H1 (cell line): ENCODE data around the gene DICER1. TPM values are rescaled to one million over a fixed set of nuclear protein-coding genes. Genes with fewer than 3 reads are reported as not detected.

Experiments
- CTCF ChIA-PET: fragments of 300-600 bp; sonication (Branson Sonifier 250); formaldehyde crosslinking; loops from one replicate; lab custom pipeline; 2021; ENCODE audit not compliant: partially characterized antibody; lab: Charles Lee
- POLR2A ChIA-PET: fragments of 300-600 bp; sonication (Branson Sonifier 250); formaldehyde crosslinking; loops from one replicate; lab custom pipeline; 2021; ENCODE audit warnings: inconsistent platforms; ENCODE audit not compliant: partially characterized antibody; lab: Charles Lee
- DNase-seq, 2 experiments: peaks; one replicate each; pipeline versions ENCODE4 v3.0.0 to v3.0.0-alpha.2; 2010 to 2022; ENCODE audit warnings: low spot score in 2 of 2, low read depth in 1 of 2, mixed read lengths in 1 of 2
- FAIRE-seq: peaks from 2 replicates; lab custom pipeline; 2011; peaks lifted over from hg19 to GRCh38; lab: Jason Lieb, UNC
- H2AFZ ChIP-seq: 2 replicates; pipeline ENCODE4 v1.8.1; 2012; ENCODE audit warnings: low read length, inconsistent platforms
- H2AK5ac ChIP-seq: 2 replicates; pipeline ENCODE4 v1.6.1; 2013; ENCODE audit warnings: low read depth, low read length
- H2BK120ac ChIP-seq: replicated peaks from 2 replicates; pipeline ENCODE3; 2013; ENCODE audit warnings: low read depth, low read length, inconsistent platforms
- H2BK12ac ChIP-seq: 2 replicates; pipeline ENCODE4 v1.6.1; 2013; ENCODE audit warnings: low read depth, low read length
- H2BK15ac ChIP-seq: 2 replicates; pipeline ENCODE4 v1.6.1; 2013; ENCODE audit warnings: low read length
- H2BK20ac ChIP-seq: 2 replicates; pipeline ENCODE4 v1.6.1; 2013; ENCODE audit warnings: low read length
- H2BK5ac ChIP-seq: 2 replicates; pipeline ENCODE4 v1.6.1; 2013; ENCODE audit warnings: low read depth, low read length
- H3K14ac ChIP-seq: 2 replicates; pipeline ENCODE4 v1.6.1; 2013; ENCODE audit warnings: inconsistent platforms; ENCODE audit not compliant: insufficient read length
- H3K18ac ChIP-seq: 2 replicates; pipeline ENCODE4 v1.6.1; 2013; ENCODE audit warnings: low read length; ENCODE audit errors: extremely low read depth
- H3K23ac ChIP-seq: 2 replicates; pipeline ENCODE4 v1.6.1; 2013; ENCODE audit warnings: inconsistent platforms; ENCODE audit not compliant: insufficient read length
- H3K23me2 ChIP-seq: 2 replicates; pipeline ENCODE4 v1.6.1; 2013; ENCODE audit warnings: low read depth, low read length
- H3K27ac ChIP-seq: 2 replicates; pipeline ENCODE4 v1.6.1; 2011; ENCODE audit warnings: low read depth, low read length, inconsistent platforms
- H3K27me3 ChIP-seq, 4 experiments: replicated peaks in 1 of 4; 1 replicate in 1 of 4; 2 replicates in 3 of 4; pipeline versions ENCODE4 v1.6.1 to v1.8.1; 2011 to 2013; ENCODE audit warnings: low read length in 3 of 4, mild to moderate bottlenecking in 3 of 4, inconsistent platforms in 2 of 4, mixed read lengths in 2 of 4, moderate library complexity in 1 of 4; ENCODE audit not compliant: control insufficient read depth in 3 of 4, insufficient read depth in 3 of 4; ENCODE audit errors: extremely low read depth in 1 of 4
- H3K36me3 ChIP-seq, 4 experiments: 2 replicates each; pipeline versions ENCODE4 v1.6.1 to v1.8.1; 2011 to 2013; ENCODE audit warnings: mild to moderate bottlenecking in 4 of 4, low read length in 3 of 4, moderate library complexity in 2 of 4, control low read depth in 1 of 4, inconsistent platforms in 1 of 4; ENCODE audit not compliant: insufficient read depth in 4 of 4, control insufficient read depth in 2 of 4
- H3K4ac ChIP-seq: replicated peaks from 2 replicates; pipeline ENCODE3; 2013; ENCODE audit warnings: low read length, low read depth, mixed read lengths, inconsistent platforms; ENCODE audit not compliant: insufficient read length
- H3K4me1 ChIP-seq, 4 experiments: replicated peaks in 1 of 4; 1 replicate in 1 of 4; 2 replicates in 3 of 4; pipeline versions ENCODE4 v1.6.1 to v1.8.1; 2011 to 2013; ENCODE audit warnings: low read length in 3 of 4, inconsistent platforms in 2 of 4, mixed read lengths in 1 of 4; ENCODE audit not compliant: insufficient read depth in 4 of 4, control insufficient read depth in 3 of 4
- H3K4me2 ChIP-seq, 2 experiments: 2 replicates each; pipeline versions ENCODE4 v1.6.1 to v1.8.1; 2011 to 2013; ENCODE audit warnings: low read depth in 2 of 2, low read length in 2 of 2, control low read depth in 1 of 2, inconsistent platforms in 1 of 2, mild to moderate bottlenecking in 1 of 2; ENCODE audit not compliant: insufficient read depth in 1 of 2
- H3K4me3 ChIP-seq, 4 experiments: fragments of 200-600, 300-600 bp in 1 of 4; sonication (generic), shearing (Covaris generic), sonication (Bioruptor Twin) in 1 of 4; 2 replicates each; pipeline versions ENCODE4 v1.5.1 to v1.8.1; 2011 to 2016; ENCODE audit warnings: low read length in 4 of 4, low read depth in 3 of 4, control low read depth in 2 of 4, inconsistent platforms in 2 of 4, mild to moderate bottlenecking in 2 of 4, mixed read lengths in 1 of 4, moderate library complexity in 1 of 4; ENCODE audit not compliant: insufficient read depth in 2 of 4; ENCODE audit errors: extremely low read depth in 1 of 4
- H3K56ac ChIP-seq: replicated peaks from 2 replicates; pipeline ENCODE3; 2013; ENCODE audit warnings: low read depth, mild to moderate bottlenecking, mixed read lengths, low read length, inconsistent platforms; ENCODE audit not compliant: insufficient read length
- H3K79me1 ChIP-seq: 2 replicates; pipeline ENCODE4 v1.6.1; 2013; ENCODE audit warnings: low read depth, low read length, control low read depth
- H3K79me2 ChIP-seq, 2 experiments: 2 replicates each; pipeline versions ENCODE4 v1.6.1 to v1.8.1; 2012 to 2013; ENCODE audit warnings: low read length in 2 of 2, mild to moderate bottlenecking in 2 of 2, inconsistent platforms in 1 of 2; ENCODE audit not compliant: insufficient read depth in 2 of 2, control insufficient read depth in 1 of 2
- H3K9ac ChIP-seq, 4 experiments: replicated peaks in 1 of 4; 1 replicate in 1 of 4; 2 replicates in 3 of 4; pipeline versions ENCODE4 v1.6.1 to v1.8.1; 2011 to 2013; ENCODE audit warnings: low read depth in 3 of 4, low read length in 3 of 4, control low read depth in 2 of 4, mild to moderate bottlenecking in 2 of 4, moderate library complexity in 2 of 4, inconsistent platforms in 1 of 4; ENCODE audit errors: extremely low read depth in 1 of 4
- H3K9me3 ChIP-seq, 2 experiments: 2 replicates each; pipeline versions ENCODE4 v1.6.1 to v1.8.1; 2012 to 2013; ENCODE audit warnings: mild to moderate bottlenecking in 2 of 2, moderate library complexity in 2 of 2, control low read depth in 1 of 2, inconsistent platforms in 1 of 2, low read depth in 1 of 2, low read length in 1 of 2, mixed read lengths in 1 of 2; ENCODE audit not compliant: insufficient read depth in 2 of 2
- H4K20me1 ChIP-seq, 2 experiments: replicated peaks in 1 of 2; 2 replicates each; pipeline versions ENCODE3 to v1.8.1; 2011 to 2013; ENCODE audit warnings: inconsistent platforms in 2 of 2, low read length in 2 of 2, mild to moderate bottlenecking in 1 of 2; ENCODE audit not compliant: insufficient read depth in 2 of 2, control insufficient read depth in 1 of 2
- H4K5ac ChIP-seq: 2 replicates; pipeline ENCODE4 v1.6.1; 2013; ENCODE audit warnings: low read length, low read depth, mixed read lengths, inconsistent platforms; ENCODE audit not compliant: insufficient read length
- H4K8ac ChIP-seq: 2 replicates; pipeline ENCODE4 v1.8.0; 2013; ENCODE audit warnings: mild to moderate bottlenecking, moderate library complexity, low read length, inconsistent platforms; ENCODE audit not compliant: insufficient read depth; ENCODE audit errors: extremely low read depth
- H4K91ac ChIP-seq: replicated peaks from 2 replicates; pipeline ENCODE3; 2013; ENCODE audit warnings: low read length, mixed read lengths, inconsistent platforms; ENCODE audit not compliant: insufficient read length
- CEBPB ChIP-seq: IDR thresholded peaks from 2 replicates; pipeline ENCODE4 v1.6.1; 2012; ENCODE audit warnings: low read depth, low read length
- CTBP2 ChIP-seq: IDR thresholded peaks from 2 replicates; pipeline ENCODE4 v1.7.0; 2011; ENCODE audit warnings: borderline replicate concordance, mild to moderate bottlenecking, moderate library complexity, mixed read lengths, low read length; ENCODE audit not compliant: insufficient read depth, insufficient read length
- GABPA ChIP-seq: IDR thresholded peaks from 2 replicates; pipeline ENCODE4 v1.6.1; 2011; ENCODE audit warnings: mild to moderate bottlenecking, low read length, moderate library complexity, borderline replicate concordance; ENCODE audit not compliant: insufficient read depth
- HDAC2 ChIP-seq, 2 experiments: fragments of 300-600 bp in 1 of 2; sonication (generic) in 1 of 2; IDR thresholded peaks; 2 replicates each; pipeline ENCODE4 v1.6.1; 2011 to 2012; ENCODE audit warnings: low read depth in 2 of 2, low read length in 2 of 2, mild to moderate bottlenecking in 2 of 2, moderate library complexity in 2 of 2, borderline replicate concordance in 1 of 2, inconsistent platforms in 1 of 2
- HDAC6 ChIP-seq: IDR thresholded peaks from one replicate; pipeline ENCODE4 v1.7.1; 2012; ENCODE audit warnings: low read depth, mild to moderate bottlenecking, inconsistent platforms, low read length, moderate library complexity
- POLR2AphosphoS5 ChIP-seq: IDR thresholded peaks from 2 replicates; pipeline ENCODE4 v1.6.1; 2011; ENCODE audit warnings: low read depth, low read length
- POU5F1 ChIP-seq: IDR thresholded peaks from 2 replicates; pipeline ENCODE4 v1.6.1; 2011; ENCODE audit warnings: low read depth, mild to moderate bottlenecking, low read length, moderate library complexity
- RNF2 ChIP-seq: fragments of 200-900, 300-1000 bp; sonication (generic); IDR thresholded peaks from 2 replicates; pipeline ENCODE4 v1.7.1; 2016; ENCODE audit warnings: borderline replicate concordance, low read depth, mild to moderate bottlenecking, antibody characterized with exemption, low read length; ENCODE audit not compliant: poor library complexity, severe bottlenecking; ENCODE audit errors: missing control alignments
- SP2 ChIP-seq: IDR thresholded peaks from 2 replicates; pipeline ENCODE4 v1.6.1; 2012; ENCODE audit warnings: mild to moderate bottlenecking, low read length, inconsistent platforms
- TCF12 ChIP-seq: IDR thresholded peaks from 2 replicates; pipeline ENCODE4 v1.6.1; 2011; ENCODE audit warnings: low read depth, mild to moderate bottlenecking, low read length
- WGBS, 2 experiments: shearing (Covaris generic) in 1 of 2; methylation state at CpG; one replicate each; pipeline versions ENCODE4 v1.1.6 to v1.1.7; 2013 to 2015; ENCODE audit warnings: low lambda C conversion rate in 2 of 2, mixed read lengths in 2 of 2, inconsistent platforms in 1 of 2, low coverage in 1 of 2, missing lambda C conversion rate in 1 of 2; ENCODE audit not compliant: insufficient replicate concordance in 2 of 2, insufficient coverage in 1 of 2, insufficient read length in 1 of 2; ENCODE audit errors: extremely low coverage in 1 of 2, missing lambda C conversion rate in 1 of 2; 5-methylcytosine and 5-hydroxymethylcytosine counted together
- polyA plus RNA-seq, 7 experiments: library from polyadenylated mRNA; depleted of rRNA in 3 of 7; stranded (reverse) in 5 of 7; unstranded in 2 of 7; fragments of >200 nt in 5 of 7; fragments of 200-250 nt in 2 of 7; gene quantifications; 1 replicate in 5 of 7; 2 replicates in 1 of 7; 4 replicates in 1 of 7; pipeline versions ENCODE4 v1.2.1 to v1.2.3, GENCODE V29; 2011 to 2013; ENCODE audit warnings: missing spikeins in 2 of 7, mixed read lengths in 2 of 7
- total RNA-seq: library from RNA; stranded (reverse); fragmentation: NEBNext Ultra II Directional; extraction: Animal tissue kit (Norgen Biotek cat#: 25700); gene quantifications from 2 replicates; pipeline ENCODE4 v1.2.1, GENCODE V29; 2021
- TF ChIP-seq, protein P1 (sequence below), 3 experiments: IDR thresholded peaks; 1 replicate in 2 of 3; 2 replicates in 1 of 3; pipeline versions ENCODE4 v1.5.1 to v1.6.1; 2011; ENCODE audit warnings: low read length in 3 of 3, mild to moderate bottlenecking in 3 of 3, inconsistent platforms in 2 of 3, low read depth in 1 of 3, moderate library complexity in 1 of 3; ENCODE audit not compliant: insufficient read depth in 1 of 3; ENCODE audit errors: control extremely low read depth in 1 of 3

DICER1 gene
- total and polyA plus RNA-seq, 2 of the 8 experiments (the other 6 are each of a cell fraction or from before 2014, with no cell fraction given): 11.9 to 61.8 TPM

DNA sequence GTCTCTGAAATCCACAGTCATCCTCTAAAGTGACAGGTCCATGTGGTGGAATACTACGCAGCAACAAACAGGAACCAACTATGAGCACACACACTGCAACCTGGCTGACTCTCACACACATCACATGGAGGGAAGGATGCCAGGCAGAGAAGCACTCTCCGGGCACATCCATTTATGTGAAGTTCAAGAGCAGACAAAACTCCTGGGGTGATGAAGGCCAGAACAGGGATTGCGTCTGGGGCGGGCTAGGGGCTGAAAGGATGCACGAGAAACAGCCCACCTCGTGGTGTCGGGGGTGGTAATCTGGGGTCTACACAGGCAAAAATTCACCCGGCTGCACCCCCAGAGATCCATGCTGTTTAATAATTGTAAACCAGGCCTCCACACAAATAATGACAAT lies 100.2 kb downstream of the DICER1 start:
- Histone ChIP-seq H2AK5ac (no peak overlapping the region), H3K27ac (no peak overlapping the region), H4K5ac (no peak overlapping the region), H3K18ac (no peak overlapping the region), H3K23ac (no peak overlapping the region), H3K4me3 (no peak overlapping the region), H3K79me1 (no peaks in the 10 kb centered on the region), H3K79me2 (no peaks in the 10 kb centered on the region), H3K23me2 (no peaks in the 10 kb centered on the region), H3K36me3 (no peaks in the 10 kb centered on the region), H2BK5ac (no peak overlapping the region), H2AFZ (no peak overlapping the region), H3K4ac (no peak overlapping the region), H2BK12ac (no peak overlapping the region), H3K4me2 (no peak overlapping the region), H2BK15ac (no peak overlapping the region), H2BK20ac (no peak overlapping the region), H2BK120ac (no peak overlapping the region), H4K8ac (no peak overlapping the region), H3K27me3 (no peaks in the 10 kb centered on the region; a peak in 1 of 7 replicates), H3K56ac (no peak overlapping the region), H3K14ac (no peak overlapping the region), H3K4me1 (0 out of 7 replicates have a peak, but pooled peaks cover 0 to 2% (median 0%) of the 10 kb centered on the region in 4 experiments), H4K91ac (no peak overlapping the region), H3K9ac (no peak overlapping the region), H3K9me3 (no peaks in the 10 kb centered on the region), H4K20me1 (no peaks in the 10 kb centered on the region)
- no peak for DNase-seq
- ChIA-PET CTCF (interaction anchor here (0.9 to 1.2 kb wide), 2 partner anchors 22 to 37 kb away, joined by 3 read pairs; no protein-coding TSS in a partner anchor), POLR2A (no interaction called here)
- 73% methylated on average over 8 of the region's 8 CpGs; no CpG with 5 or more reads in 1 of the 2 experiments for WGBS, 2 experiments
- FAIRE-seq: no peak
- TF ChIP-seq HDAC2 (IDR thresholded peaks at IDR 0.05; ENCODE audit: borderline replicate concordance in 1 of 2, low read depth in 2 of 2, low read length in 2 of 2) (no peak), CTBP2 (no peak), POU5F1 (no peak), CEBPB (no peak), TCF12 (no peak), GABPA (no peak), SP2 (no peak), RNF2 (no peak), HDAC6 (no peak), POLR2AphosphoS5 (no peak)
- TF ChIP-seq, protein P1, sequence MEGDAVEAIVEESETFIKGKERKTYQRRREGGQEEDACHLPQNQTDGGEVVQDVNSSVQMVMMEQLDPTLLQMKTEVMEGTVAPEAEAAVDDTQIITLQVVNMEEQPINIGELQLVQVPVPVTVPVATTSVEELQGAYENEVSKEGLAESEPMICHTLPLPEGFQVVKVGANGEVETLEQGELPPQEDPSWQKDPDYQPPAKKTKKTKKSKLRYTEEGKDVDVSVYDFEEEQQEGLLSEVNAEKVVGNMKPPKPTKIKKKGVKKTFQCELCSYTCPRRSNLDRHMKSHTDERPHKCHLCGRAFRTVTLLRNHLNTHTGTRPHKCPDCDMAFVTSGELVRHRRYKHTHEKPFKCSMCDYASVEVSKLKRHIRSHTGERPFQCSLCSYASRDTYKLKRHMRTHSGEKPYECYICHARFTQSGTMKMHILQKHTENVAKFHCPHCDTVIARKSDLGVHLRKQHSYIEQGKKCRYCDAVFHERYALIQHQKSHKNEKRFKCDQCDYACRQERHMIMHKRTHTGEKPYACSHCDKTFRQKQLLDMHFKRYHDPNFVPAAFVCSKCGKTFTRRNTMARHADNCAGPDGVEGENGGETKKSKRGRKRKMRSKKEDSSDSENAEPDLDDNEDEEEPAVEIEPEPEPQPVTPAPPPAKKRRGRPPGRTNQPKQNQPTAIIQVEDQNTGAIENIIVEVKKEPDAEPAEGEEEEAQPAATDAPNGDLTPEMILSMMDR (IDR thresholded peaks at IDR 0.05; ENCODE audit: control extremely low read depth in 1 of 3, insufficient read depth in 1 of 3, low read depth in 1 of 3, low read length in 3 of 3): no peak
